HCT116 (cell line): ENCODE measurements around the gene MOCS2. TPM values are rescaled to one million over a fixed set of nuclear protein-coding genes. Genes with fewer than 3 reads are reported as not detected.

ENCODE experiments used
- ATAC-seq: fragments of 200-7000 bp; cut with Tn5 transposase; 2 replicates; pipeline ENCODE4 v1.9.1; 2020; ENCODE audit warnings: mild to moderate bottlenecking, moderate library complexity
- BruUV-seq: library from RNA; stranded (reverse); fragments of 400-500 nt; replicated peaks from 2 replicates; lab custom pipeline; 2021; lab: Mats Ljungman, UMichigan
- CTCF ChIA-PET: fragments of 300-600 bp; sonication (Branson Sonifier 250); formaldehyde crosslinking; loops from one replicate; lab custom pipeline; 2021; ENCODE audit warnings: antibody characterized with exemption; lab: Charles Lee
- POLR2A ChIA-PET: fragments of 300-600, 350-600 bp; sonication (Branson Sonifier 250); formaldehyde crosslinking; loops from one replicate; lab custom pipeline; 2021; ENCODE audit warnings: antibody characterized with exemption; lab: Charles Lee
- RAD21 ChIA-PET, 2 experiments: fragments of 300-600 bp; sonication (Branson Sonifier 250); formaldehyde crosslinking; loops; one replicate each; lab custom pipeline; 2023; ENCODE audit warnings: low total read pairs in 2 of 2; ENCODE audit not compliant: uncharacterized antibody in 2 of 2, unreplicated experiment in 2 of 2, low non-redundant PET in 1 of 2; lab: Charles Lee
- DNase-seq: peaks from one replicate; pipeline ENCODE4 v3.0.0-alpha.2; 2010; ENCODE audit warnings: low read depth, low spot score
- H2AFZ ChIP-seq: fragments of 200-600 bp; shearing (Covaris generic), sonication (generic); 2 replicates; pipeline ENCODE4 v1.6.1; 2017; ENCODE audit warnings: low read depth, mixed run types, mixed read lengths, antibody characterized with exemption, low read length; ENCODE audit not compliant: poor library complexity, severe bottlenecking
- H3K27ac ChIP-seq: 2 replicates; pipeline ENCODE4 v1.5.1; 2012; ENCODE audit warnings: low read depth, low read length
- H3K27me3 ChIP-seq: fragments of 200-600 bp; sonication (generic); 2 replicates; pipeline ENCODE4 v1.6.1; 2016; ENCODE audit warnings: mixed run types, low read length, mixed read lengths; ENCODE audit not compliant: insufficient read depth
- H3K36me3 ChIP-seq, 2 experiments: fragments of 200-500 bp in 1 of 2; fragments of 200-600 bp in 1 of 2; sonication (Bioruptor generic) in 1 of 2; sonication (generic) in 1 of 2; 2 replicates each; pipeline versions ENCODE4 v1.5.1 to v1.6.1; 2014 to 2016; ENCODE audit warnings: low read length in 2 of 2, inconsistent platforms in 1 of 2, mixed read lengths in 1 of 2, mixed run types in 1 of 2; ENCODE audit not compliant: insufficient read depth in 2 of 2, control insufficient read depth in 1 of 2
- H3K4me1 ChIP-seq, 2 experiments: fragments of 200-600 bp in 1 of 2; sonication (generic) in 1 of 2; 2 replicates each; pipeline versions ENCODE4 v1.5.1 to v1.6.1; 2012 to 2017; ENCODE audit warnings: low read length in 2 of 2, inconsistent platforms in 1 of 2, mild to moderate bottlenecking in 1 of 2, mixed read lengths in 1 of 2, mixed run types in 1 of 2, moderate library complexity in 1 of 2; ENCODE audit not compliant: insufficient read depth in 2 of 2, control insufficient read depth in 1 of 2
- H3K4me2 ChIP-seq: fragments of 200-600 bp; sonication (generic); 2 replicates; pipeline ENCODE4 v1.6.1; 2017; ENCODE audit warnings: mixed run types, low read length, mixed read lengths
- H3K4me3 ChIP-seq, 2 experiments: fragments of 200-600 bp in 1 of 2; sonication (generic) in 1 of 2; replicated peaks in 1 of 2; 2 replicates each; pipeline ENCODE4 v1.5.1; 2011 to 2016; ENCODE audit warnings: low read length in 2 of 2, control low read depth in 1 of 2, low read depth in 1 of 2, mild to moderate bottlenecking in 1 of 2, mixed read lengths in 1 of 2, mixed run types in 1 of 2
- H3K79me2 ChIP-seq: fragments of 200-600 bp; sonication (generic); 2 replicates; pipeline ENCODE4 v1.6.1; 2017; ENCODE audit warnings: mild to moderate bottlenecking, mixed run types, low read length, moderate library complexity, mixed read lengths; ENCODE audit not compliant: insufficient read depth
- H3K9ac ChIP-seq: fragments of 200-600 bp; sonication (generic); 2 replicates; pipeline ENCODE4 v1.6.1; 2016; ENCODE audit warnings: low read length, mixed read lengths
- H3K9me2 ChIP-seq: fragments of 200-600 bp; sonication (generic), shearing (Covaris generic); 2 replicates; pipeline ENCODE4 v1.6.1; 2017; ENCODE audit warnings: mixed run types, mild to moderate bottlenecking, moderate library complexity; ENCODE audit not compliant: insufficient read depth
- H3K9me3 ChIP-seq, 2 experiments: fragments of 200-500 bp in 1 of 2; fragments of 200-600 bp in 1 of 2; sonication (Bioruptor generic) in 1 of 2; sonication (generic) in 1 of 2; 2 replicates each; pipeline ENCODE4 v1.6.1; 2014 to 2017; ENCODE audit warnings: low read length in 2 of 2, mixed read lengths in 2 of 2, inconsistent platforms in 1 of 2, low read depth in 1 of 2, mild to moderate bottlenecking in 1 of 2, mixed run types in 1 of 2, moderate library complexity in 1 of 2; ENCODE audit not compliant: control insufficient read depth in 1 of 2, insufficient read depth in 1 of 2
- H4K20me1 ChIP-seq: fragments of 200-600 bp; sonication (generic), shearing (Covaris generic); 2 replicates; pipeline ENCODE4 v1.6.1; 2017; ENCODE audit warnings: mixed run types, mild to moderate bottlenecking, moderate library complexity; ENCODE audit not compliant: insufficient read depth
- ATF3 ChIP-seq: IDR thresholded peaks from 2 replicates; pipeline ENCODE4 v1.6.1; 2012
- CBX3 ChIP-seq: IDR thresholded peaks from 2 replicates; pipeline ENCODE4 v1.6.1; 2012; ENCODE audit warnings: low read depth
- CEBPB ChIP-seq: IDR thresholded peaks from 2 replicates; pipeline ENCODE4 v1.6.1; 2012; ENCODE audit warnings: low read depth
- CTCF ChIP-seq, 3 experiments: fragments of 200-600 bp in 1 of 3; sonication (generic) in 1 of 3; IDR thresholded peaks in 2 of 3; conservative IDR thresholded peaks in 1 of 3; 2 replicates each; pipeline ENCODE4 v1.5.1; 2012 to 2017; ENCODE audit warnings: low read depth in 2 of 3, low read length in 2 of 3, antibody characterized with exemption in 1 of 3, borderline replicate concordance in 1 of 3, control low read depth in 1 of 3, mild to moderate bottlenecking in 1 of 3, mixed read lengths in 1 of 3, mixed run types in 1 of 3, moderate library complexity in 1 of 3; ENCODE audit not compliant: insufficient read depth in 1 of 3
- FOSL1 ChIP-seq: IDR thresholded peaks from 2 replicates; pipeline ENCODE4 v1.6.1; 2012; ENCODE audit warnings: low read depth
- MAX ChIP-seq: IDR thresholded peaks from 2 replicates; pipeline ENCODE4 v1.6.1; 2012
- POLR2A ChIP-seq: IDR thresholded peaks from 2 replicates; pipeline ENCODE4 v1.7.0; 2011; ENCODE audit warnings: borderline replicate concordance; ENCODE audit not compliant: insufficient read depth, insufficient read length; ENCODE audit errors: extremely low read depth
- REST ChIP-seq: IDR thresholded peaks from 2 replicates; pipeline ENCODE4 v1.6.1; 2012; ENCODE audit warnings: low read depth
- SIN3A ChIP-seq: IDR thresholded peaks from 2 replicates; pipeline ENCODE4 v1.6.1; 2012; ENCODE audit warnings: low read depth
- SP1 ChIP-seq: IDR thresholded peaks from 2 replicates; pipeline ENCODE4 v1.6.1; 2012; ENCODE audit warnings: low read depth
- YY1 ChIP-seq: IDR thresholded peaks from 2 replicates; pipeline ENCODE4 v1.6.1; 2011; ENCODE audit warnings: low read length, low read depth, moderate library complexity, mild to moderate bottlenecking; ENCODE audit not compliant: insufficient replicate concordance; ENCODE audit errors: extremely low read depth
- intact Hi-C: fragments of 100-400 bp; cut with micrococcal nuclease; formaldehyde crosslinking; loops from 2 replicates; pipeline ENCODE4 v1.10.0; 2022
- total RNA-seq: library from RNA; stranded (reverse); gene quantifications from one replicate; pipeline ENCODE4 v1.2.1, GENCODE V29; 2021; ENCODE audit not compliant: unreplicated experiment

Gene MOCS2
- total RNA-seq, 1 experiment from 2014 or later = 34.0 TPM

GRCh38 chr5:53113947-53114346 is 4.4 kb upstream of the MOCS2 start:
- CTCF ChIA-PET = interaction anchor here (3.1 kb wide), 1 partner anchor 165 kb away, joined by 42 read pairs; no protein-coding TSS in a partner anchor
- peaks cover 7% of the 10 kb centered on the region for H3K79me2 ChIP-seq

GRCh38 chr5:53112909-53113308 is 3.4 kb upstream of the MOCS2 start:
- no peak for TF ChIP-seq CTCF (IDR thresholded peaks at IDR 0.05 in 2 of 3, conservative IDR thresholded peaks at IDR 0.05 in 1 of 3; ENCODE audit: borderline replicate concordance in 1 of 3, insufficient read depth in 1 of 3, low read depth in 2 of 3, low read length in 2 of 3)
- TF ChIP-seq YY1 = no peak
- no peak for TF ChIP-seq ATF3
- TF ChIP-seq REST = no peak
- no peak for TF ChIP-seq FOSL1
- no peak for TF ChIP-seq SP1
- TF ChIP-seq SIN3A = no peak
- no peak for TF ChIP-seq CEBPB
- Histone ChIP-seq H2AFZ (no peak overlapping the region), H4K20me1 (no peaks in the 10 kb centered on the region), H3K4me1 (peaks cover 3 to 17% of the 10 kb centered on the region in 2 experiments; a peak in 3 of 4 replicates), H3K4me2 (no peak overlapping the region), H3K27ac (no peak overlapping the region), H3K9me3 (no peaks in the 10 kb centered on the region), H3K36me3 (no peaks in the 10 kb centered on the region), H3K4me3 (no peak overlapping the region), H3K9ac (no peak overlapping the region), H3K79me2 (peaks cover 11% of the 10 kb centered on the region), H3K27me3 (no peaks in the 10 kb centered on the region), H3K9me2 (no peaks in the 10 kb centered on the region)
- POLR2A ChIA-PET = no interaction called here
- RAD21 ChIA-PET = no interaction called here
- intact Hi-C loops = no loop called here
- no TSS peak for BruUV-seq
- DNase-seq (no peak), ATAC-seq (no peak)
- CTCF ChIA-PET = interaction anchor here (2.1 kb wide), 1 partner anchor 165 kb away, joined by 7 read pairs; no protein-coding TSS in a partner anchor

More at GRCh38 chr5:53113947-53114346, 4.4 kb upstream of the MOCS2 start:
- H4K20me1 ChIP-seq = no peaks in the 10 kb centered on the region
- H3K4me1 ChIP-seq = peaks cover under 1 to 11% of the 10 kb centered on the region in 2 experiments; a peak in 2 of 4 replicates
- ChIA-PET POLR2A (no interaction called here), RAD21 (no interaction called here)
- H3K27ac ChIP-seq = no peak overlapping the region
- intact Hi-C loops = no loop called here
- no peak overlapping the region for H2AFZ ChIP-seq
- no peak overlapping the region for H3K4me2 ChIP-seq
- ATAC-seq = no peak
- no peak for TF ChIP-seq FOSL1
- no peak for TF ChIP-seq CBX3
- no peak for TF ChIP-seq MAX
- no peak for TF ChIP-seq SP1
- no peak for TF ChIP-seq POLR2A
- H3K9me3 ChIP-seq = no peaks in the 10 kb centered on the region
- no peaks in the 10 kb centered on the region for H3K36me3 ChIP-seq
- no peak for DNase-seq
- BruUV-seq = no TSS peak
- no peaks in the 10 kb centered on the region for H3K9me2 ChIP-seq
- no peak overlapping the region for H3K4me3 ChIP-seq
- no peaks in the 10 kb centered on the region for H3K27me3 ChIP-seq
- H3K9ac ChIP-seq = no peak overlapping the region
